GM18870 (cell line): ENCODE measurements around the gene NAPA.

ENCODE experiments used
- ATAC-seq: cut with Tn5 transposase; IDR thresholded peaks from one replicate; pipeline ENCODE4 v1.9.1; 2021; ENCODE audit warnings: moderate library complexity; ENCODE audit not compliant: unreplicated experiment

The NAPA gene

GRCh38 chr19:47514869-47515588 is at the start of gene NAPA:
Gene NAPA (minus strand): TSS chr19:47515063. CDS start chr19:47514940, 123 bp downstream.
- peak; percentile 79 for ATAC-seq

DNA sequence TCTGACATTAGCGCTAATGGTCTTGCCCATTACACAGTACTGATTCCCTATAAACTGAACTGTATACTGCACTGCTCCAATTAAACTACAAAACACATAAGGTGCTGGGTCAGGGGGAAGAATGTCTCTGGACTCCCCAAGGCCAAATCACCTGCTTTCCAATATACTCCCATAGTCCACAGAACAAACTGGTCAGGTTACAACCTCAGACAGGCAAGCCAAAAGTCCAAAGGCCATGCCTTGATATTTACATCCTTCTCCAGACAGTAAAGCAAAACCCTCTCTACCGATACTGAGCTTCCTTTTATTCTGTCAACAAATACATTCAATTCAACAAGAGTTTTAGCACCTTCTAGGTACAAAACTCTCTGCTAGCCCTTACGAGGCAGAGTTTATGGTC is 49.2 kb upstream of the NAPA start:
- ATAC-seq: no peak

DNA sequence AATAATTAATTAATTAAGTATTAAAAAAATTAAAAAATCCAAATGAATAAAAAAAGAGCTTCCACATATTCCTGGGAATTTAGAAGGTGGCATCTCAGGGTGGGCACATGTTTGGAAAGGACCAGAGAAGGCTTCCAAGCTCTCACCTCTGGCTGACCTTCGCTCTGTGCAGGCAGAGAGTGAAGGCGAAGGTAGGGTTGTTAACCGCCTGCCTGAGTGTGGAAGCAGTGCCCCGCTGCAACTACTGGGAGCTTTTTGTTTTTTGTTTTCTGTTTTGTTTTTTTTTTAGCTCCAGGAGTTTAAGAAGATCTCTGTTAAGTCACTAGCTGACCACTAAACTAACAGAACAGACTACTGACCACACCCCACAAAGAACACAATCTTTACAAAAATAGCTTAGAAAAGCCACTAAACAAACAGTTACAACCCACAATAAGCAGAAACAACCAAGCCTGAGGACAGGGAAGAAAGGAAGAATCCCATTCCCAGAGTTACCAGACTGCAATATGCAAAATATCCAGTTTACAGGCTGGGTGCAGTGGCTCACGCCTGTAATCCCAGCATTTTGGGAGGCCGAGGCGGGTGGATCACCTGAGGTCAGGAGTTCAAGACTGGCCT is 46.7 kb upstream of the NAPA start:
- ATAC-seq: no peak

DNA sequence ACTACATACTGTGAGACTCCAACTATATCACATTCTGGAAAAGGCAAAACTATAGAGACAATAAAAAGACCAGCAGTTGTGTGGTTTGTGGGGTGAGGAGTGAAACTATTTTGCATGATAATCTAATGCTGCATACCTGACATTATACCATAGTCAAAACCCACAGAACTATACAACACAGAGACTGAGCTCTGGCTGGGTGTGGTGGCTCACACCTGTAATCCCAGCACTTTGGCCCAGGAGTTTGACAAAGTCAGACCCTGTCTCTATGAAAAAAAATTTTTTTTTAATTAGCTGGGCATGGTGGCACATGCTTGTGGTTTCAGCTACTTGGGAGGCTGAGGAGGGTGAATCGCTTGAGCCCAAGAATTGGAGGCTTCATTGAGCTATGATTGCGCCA is 46.1 kb upstream of the NAPA start:
- ATAC-seq: no peak

DNA sequence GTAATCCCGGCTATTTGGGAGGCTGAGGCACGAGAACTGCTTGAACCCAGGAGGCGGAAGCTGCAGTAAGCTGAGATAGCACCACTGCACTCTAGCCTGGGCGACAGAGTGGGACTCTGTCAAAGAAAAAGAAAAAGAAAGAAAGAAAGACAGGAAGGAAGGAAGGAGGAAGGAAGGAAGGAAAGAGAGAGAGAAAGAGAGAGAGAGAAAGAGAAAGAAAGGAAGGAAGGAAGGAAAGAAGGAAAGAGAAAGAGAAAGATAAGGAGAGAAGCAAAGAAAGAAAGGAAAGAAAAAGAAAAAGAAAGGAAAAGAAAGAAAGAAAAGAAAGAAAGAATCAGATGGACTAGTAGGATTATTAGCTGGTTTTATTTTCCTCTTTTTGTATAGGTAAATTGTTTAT is 35.3 kb upstream of the NAPA start:
- no peak for ATAC-seq

DNA sequence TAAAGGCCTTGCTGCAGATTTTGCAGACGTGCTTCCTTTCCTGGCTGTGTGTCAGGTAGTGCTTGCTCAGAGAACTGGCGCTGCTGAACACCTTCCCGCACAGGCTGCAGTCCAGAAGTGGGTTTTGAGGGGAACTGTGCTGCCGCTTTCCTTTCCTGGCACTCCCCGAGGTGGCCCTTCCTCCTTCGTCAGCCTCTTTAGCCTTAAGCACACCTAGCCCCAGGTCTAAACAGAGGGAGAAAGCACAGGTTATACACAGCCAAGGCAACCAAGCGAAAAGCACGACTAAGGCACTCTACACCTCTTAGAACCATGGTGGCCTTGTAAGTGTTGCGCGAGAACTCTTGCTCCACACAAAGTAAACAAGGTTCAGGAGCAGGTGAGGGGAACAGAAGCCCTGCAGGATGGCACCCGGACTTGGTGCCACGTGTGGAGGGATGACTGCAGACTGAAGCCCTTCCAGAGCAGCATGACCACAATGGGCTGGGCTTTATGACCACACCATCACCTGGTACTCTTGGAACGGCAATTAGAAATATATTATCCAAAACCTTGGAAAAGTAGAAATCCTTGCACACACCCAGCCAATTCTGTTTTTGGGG is 34.5 kb upstream of the NAPA start:
- no peak for ATAC-seq

GRCh38 chr19:47547199-47547598 is 32.3 kb upstream of the NAPA start:
- no peak for ATAC-seq

- ATAC-seq: no peak
These were observed 30.4 kb upstream of the NAPA start for GRCh38 chr19:47545061-47545948.

GRCh38 chr19:47544476-47544875 is 29.6 kb upstream of the NAPA start:
- no peak for ATAC-seq

DNA sequence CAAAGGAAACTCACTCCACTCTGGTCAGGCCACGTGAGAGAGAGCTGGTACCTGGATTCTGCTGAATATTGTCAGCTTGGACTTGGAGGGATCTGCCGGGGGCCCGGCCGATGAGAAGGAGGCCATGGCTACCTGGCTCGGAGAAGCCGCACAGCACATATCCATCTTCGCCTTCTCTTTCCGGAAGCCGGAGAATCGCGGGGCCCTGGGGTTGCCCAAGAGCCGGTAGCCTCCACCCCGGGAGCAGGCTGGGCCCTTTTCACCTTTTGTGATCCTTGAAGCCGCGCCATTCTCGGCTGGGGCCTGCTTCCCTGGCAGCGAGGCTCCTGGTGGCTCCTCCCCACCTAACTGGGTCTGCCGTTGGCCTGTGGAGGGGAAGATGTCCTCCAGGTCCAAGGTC is 29.2 kb upstream of the NAPA start:
- ATAC-seq: no peak

- no peak for ATAC-seq
These were observed 27.2 kb upstream of the NAPA start for GRCh38 chr19:47542030-47542475.

- no peak for ATAC-seq
These were observed 26.7 kb upstream of the NAPA start for GRCh38 chr19:47541518-47541917.

DNA sequence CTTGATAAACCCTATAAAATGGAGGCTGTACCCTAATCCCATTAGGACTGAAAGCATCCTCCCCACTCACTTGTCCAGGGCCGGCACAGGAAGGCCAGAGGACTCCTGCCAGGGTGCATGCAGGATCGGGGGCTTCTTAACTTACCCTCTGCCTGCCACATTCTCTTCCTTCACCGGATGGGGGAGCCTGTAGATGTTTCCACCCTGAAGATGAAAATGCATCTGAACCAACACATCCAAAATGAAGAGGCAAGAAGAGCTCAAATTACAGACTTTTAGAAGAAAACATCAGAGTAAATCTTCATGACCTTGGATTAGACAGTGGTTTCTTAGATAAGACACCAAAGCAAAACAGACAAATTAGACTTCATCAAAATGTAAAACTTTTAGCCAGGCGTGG is 25.9 kb upstream of the NAPA start:
- ATAC-seq: no peak

GRCh38 chr19:47539747-47540311 is 25.0 kb upstream of the NAPA start:
- ATAC-seq: no peak

DNA sequence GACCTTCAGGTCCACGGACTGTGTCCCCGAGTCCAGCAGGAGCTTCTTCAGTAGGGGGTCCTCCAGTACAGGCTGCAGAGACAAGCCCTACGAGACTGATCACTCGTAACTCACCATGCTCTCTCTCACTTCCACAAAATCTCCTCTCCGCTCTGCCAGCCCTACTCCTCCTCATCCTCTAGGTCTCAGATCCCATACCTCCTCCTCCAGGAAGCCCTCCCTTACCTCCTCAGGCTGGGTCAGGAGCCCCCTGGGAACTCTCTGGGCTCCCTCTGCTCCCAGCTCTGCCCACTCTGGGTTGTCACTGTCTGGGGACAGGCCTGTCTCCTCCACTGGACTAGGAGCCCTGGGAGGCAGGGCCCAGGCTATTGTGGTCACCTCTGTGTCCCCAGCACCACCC is 23.9 kb upstream of the NAPA start:
- no peak for ATAC-seq

DNA sequence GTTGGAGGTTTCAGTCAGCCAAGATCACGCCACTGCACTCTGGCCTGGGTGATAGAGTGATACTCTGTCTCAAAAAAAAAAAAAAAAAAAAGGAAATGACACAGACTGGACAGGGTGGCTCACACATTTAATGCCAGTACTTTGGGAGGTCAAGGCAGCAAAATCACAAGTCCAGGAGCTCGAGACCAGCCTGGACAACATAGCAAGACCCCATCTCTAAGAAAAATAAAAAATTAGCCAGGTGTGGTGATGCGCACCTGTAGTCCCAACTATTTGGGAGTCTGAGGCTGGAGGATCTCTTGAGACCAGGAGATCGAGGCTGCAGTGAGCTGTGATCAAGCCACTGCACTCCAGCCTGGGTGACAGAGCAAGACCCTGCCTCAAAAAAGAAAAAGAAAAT is 22.6 kb upstream of the NAPA start:
- ATAC-seq: no peak

DNA sequence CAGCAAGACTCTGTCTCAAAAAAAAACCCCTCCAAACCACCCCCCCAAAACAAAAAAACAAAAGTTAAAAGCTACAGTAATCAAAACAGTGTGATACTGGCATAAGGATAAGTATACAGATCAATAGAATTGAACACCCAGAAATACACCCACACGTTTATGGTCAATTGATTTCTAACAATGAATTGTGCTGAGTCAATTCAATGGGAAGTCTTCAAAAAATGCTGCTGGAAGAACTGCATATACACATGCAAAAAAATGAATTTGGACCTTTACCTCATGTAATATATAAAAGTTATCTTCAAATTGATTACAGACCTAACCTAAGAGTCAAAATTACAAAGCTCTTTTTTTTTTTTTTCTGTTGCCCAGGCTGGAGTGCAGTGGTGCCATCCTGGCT is 19.8 kb upstream of the NAPA start:
- no peak for ATAC-seq

- no peak for ATAC-seq
These were observed 17.0 kb upstream of the NAPA start for GRCh38 chr19:47531640-47532387.

DNA sequence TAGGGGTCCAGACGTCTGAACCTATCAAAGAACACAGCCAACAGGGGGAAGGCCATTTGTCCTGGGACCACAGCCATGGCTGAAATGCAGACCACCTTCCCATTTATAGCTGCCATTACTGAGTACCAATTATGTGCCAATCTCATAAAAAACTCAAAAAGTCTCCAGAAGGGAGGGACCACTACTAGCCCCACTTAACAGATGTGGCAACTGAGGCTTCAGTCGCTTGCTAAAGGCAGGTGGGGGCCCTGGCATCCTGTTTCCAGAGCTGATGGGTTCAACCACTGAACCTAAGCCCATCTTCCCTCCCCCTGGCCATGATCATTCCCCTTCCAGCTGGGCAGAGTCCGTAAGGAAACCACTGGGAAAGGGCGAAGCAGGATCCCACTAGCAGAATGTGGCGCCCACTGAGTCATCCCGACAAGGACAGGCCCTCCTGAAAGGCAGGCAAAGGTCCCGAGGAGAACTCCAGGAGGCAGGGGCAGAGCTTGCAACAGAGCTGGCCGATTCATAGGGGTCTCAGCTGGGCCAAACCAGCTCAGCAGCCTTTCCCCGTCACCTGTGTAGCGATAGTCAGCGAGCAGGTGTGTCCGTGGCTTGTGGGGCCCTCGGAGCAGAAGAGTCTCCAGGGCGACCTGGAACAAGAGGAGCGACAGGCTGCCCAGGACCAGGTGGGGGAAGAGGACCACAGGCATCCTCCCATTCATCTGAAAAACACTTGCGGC is 14.3 kb upstream of the NAPA start:
- no peak for ATAC-seq

- no peak for ATAC-seq
These were observed 11.9 kb upstream of the NAPA start for GRCh38 chr19:47526798-47527197.
